ENCODE results near the gene LANCL2. TPM values are rescaled to one million over a fixed set of nuclear protein-coding genes. Genes with fewer than 3 reads are reported as not detected.

Gene LANCL2
- total RNA-seq, 4 donors from 2014 or later, result 14.5 to 32.5 (median 24.3) TPM

DNA sequence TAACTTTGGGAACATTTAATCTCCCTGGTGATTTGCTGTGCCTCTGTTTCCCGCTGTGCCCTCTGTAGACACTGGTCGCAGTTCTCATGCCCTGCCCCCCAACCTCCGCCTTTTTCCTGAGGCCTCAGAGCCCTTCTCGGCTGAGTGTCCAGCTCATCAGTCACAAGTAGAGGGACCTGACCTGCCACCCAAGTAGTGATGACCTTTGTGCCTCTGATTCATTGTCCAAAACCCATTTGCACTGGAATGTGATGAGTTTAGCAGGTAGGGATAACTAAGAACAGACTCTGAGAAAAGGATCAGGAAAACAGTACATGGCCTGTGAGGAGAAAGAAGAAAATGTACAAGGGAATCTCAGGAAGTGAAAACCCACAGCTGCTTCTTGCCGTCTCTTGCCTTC, 58.8 kb downstream of the LANCL2 start:
- intact Hi-C loops (cut with DNase I), result no loop called here
- Histone ChIP-seq H3K4me1 (peaks cover 6 to 11% of the 10 kb centered on the region in 2 donors), H3K27ac (no peak overlapping the region), H3K36me3 (no peaks in the 10 kb centered on the region), H3K4me3 (replicated peaks in 1 of 3) (no peak overlapping the region), H3K27me3 (no peaks in the 10 kb centered on the region), H3K9me3 (no peaks in the 10 kb centered on the region)
- DNase-seq, result no peak
- WGBS, 2 donors, result 92 to 94% methylated on average over 5 of the region's 5 CpGs
- TF ChIP-seq POLR2A (IDR thresholded peaks at IDR 0.05), result no peak
- TF ChIP-seq, protein P1, sequence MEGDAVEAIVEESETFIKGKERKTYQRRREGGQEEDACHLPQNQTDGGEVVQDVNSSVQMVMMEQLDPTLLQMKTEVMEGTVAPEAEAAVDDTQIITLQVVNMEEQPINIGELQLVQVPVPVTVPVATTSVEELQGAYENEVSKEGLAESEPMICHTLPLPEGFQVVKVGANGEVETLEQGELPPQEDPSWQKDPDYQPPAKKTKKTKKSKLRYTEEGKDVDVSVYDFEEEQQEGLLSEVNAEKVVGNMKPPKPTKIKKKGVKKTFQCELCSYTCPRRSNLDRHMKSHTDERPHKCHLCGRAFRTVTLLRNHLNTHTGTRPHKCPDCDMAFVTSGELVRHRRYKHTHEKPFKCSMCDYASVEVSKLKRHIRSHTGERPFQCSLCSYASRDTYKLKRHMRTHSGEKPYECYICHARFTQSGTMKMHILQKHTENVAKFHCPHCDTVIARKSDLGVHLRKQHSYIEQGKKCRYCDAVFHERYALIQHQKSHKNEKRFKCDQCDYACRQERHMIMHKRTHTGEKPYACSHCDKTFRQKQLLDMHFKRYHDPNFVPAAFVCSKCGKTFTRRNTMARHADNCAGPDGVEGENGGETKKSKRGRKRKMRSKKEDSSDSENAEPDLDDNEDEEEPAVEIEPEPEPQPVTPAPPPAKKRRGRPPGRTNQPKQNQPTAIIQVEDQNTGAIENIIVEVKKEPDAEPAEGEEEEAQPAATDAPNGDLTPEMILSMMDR (IDR thresholded peaks at IDR 0.05), result no peak

DNA sequence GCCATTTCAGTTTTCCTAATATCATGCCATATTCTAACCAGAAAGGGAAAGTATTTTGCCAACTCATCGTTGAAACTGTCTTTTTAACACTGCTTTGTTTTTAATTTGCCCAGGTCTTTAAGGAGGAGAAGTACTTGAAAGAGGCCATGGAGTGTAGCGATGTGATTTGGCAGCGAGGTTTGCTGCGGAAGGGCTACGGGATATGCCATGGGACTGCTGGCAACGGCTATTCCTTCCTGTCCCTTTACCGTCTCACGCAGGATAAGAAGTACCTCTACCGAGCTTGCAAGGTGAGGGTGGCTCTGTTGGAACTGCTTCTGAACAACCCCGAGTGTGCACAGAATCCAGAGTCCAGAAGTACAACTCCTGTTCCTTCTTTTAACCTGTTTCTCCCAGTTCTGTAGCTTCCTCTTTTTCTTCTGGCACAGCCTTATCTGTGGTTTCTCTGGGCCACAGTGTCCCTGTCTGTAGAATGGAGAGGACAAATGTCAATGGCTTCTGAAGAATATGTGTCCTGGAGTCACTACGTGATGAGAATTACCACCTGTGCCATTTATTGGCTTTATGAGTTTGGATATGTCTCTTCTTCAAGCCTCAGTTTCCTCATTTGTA, 60.1 kb downstream of the LANCL2 start:
- TF ChIP-seq, protein P1 (IDR thresholded peaks at IDR 0.05), result no peak
- no peak for TF ChIP-seq POLR2A (IDR thresholded peaks at IDR 0.05)
- DNase-seq, result peak; percentile 57 to 71
- Histone ChIP-seq H3K36me3 (no peaks in the 10 kb centered on the region), H3K27me3 (no peaks in the 10 kb centered on the region), H3K4me1 (peaks cover 6 to 11% of the 10 kb centered on the region in 2 donors), H3K4me3 (replicated peaks in 1 of 3) (no peak overlapping the region), H3K27ac (peak overlapping the region in 1 of 3 donors; percentile 27), H3K9me3 (no peaks in the 10 kb centered on the region)
- 25 to 39% methylated on average over 11 of the region's 11 CpGs for WGBS, 2 donors
- intact Hi-C loops (cut with DNase I), result no loop called here

DNA sequence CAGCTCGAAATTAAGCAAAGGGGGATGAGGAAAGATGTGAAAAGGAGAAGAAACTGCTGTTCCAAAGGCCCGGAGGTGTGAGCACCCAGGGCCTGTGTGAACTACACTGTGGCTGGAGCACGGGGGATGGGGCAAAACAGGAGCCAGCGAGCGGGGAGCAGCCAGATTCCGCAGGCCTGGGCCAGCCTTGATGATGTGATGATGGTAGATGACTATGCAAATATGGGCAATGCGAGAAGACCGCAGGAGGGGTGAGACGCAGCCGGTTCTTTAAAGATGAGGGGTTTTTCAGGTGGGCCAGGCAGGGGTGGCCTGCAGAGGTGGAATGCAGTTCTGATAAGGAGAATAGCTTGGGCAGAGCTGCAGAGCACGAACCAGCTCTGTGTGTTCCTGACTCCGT, 61.5 kb downstream of the LANCL2 start:
- Histone ChIP-seq H3K4me3 (replicated peaks in 1 of 3) (no peak overlapping the region), H3K27ac (no peak overlapping the region), H3K27me3 (no peaks in the 10 kb centered on the region), H3K36me3 (peaks cover 0 to under 1% of the 10 kb centered on the region in 2 donors), H3K9me3 (no peaks in the 10 kb centered on the region), H3K4me1 (peaks cover 6 to 11% of the 10 kb centered on the region in 2 donors)
- no peak for DNase-seq
- 87 to 89% methylated on average over 12 of the region's 12 CpGs for WGBS, 2 donors
- intact Hi-C loops (cut with DNase I), result no loop called here
- TF ChIP-seq, protein P1 (IDR thresholded peaks at IDR 0.05), result no peak
- no peak for TF ChIP-seq POLR2A (IDR thresholded peaks at IDR 0.05)

DNA sequence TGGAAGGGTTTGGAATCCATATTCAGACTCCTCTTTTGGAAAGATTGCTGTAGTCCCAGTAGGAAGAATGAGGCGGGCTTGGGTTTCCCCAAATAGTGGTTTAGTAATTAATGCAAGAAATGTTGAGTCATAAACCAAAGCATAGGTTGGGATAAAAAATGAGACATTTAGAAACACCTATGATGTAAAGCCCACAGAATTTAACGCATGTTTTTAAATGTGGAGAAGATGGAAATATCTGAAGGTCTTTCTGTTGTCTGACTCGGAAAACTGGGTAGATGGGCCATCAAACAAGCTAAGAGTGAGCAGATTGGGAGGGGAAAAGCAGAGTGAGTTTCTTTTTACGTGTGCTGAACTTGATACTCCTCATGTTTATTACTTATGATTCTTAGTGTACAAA, 62.2 kb downstream of the LANCL2 start:
- peaks cover 6 to 11% of the 10 kb centered on the region in 2 donors for H3K4me1 ChIP-seq
- WGBS, 2 donors, result 68 to 71% methylated on average over 4 of the region's 4 CpGs
- no peak overlapping the region for H3K4me3 ChIP-seq (replicated peaks in 1 of 3)
- H3K27me3 ChIP-seq, result no peaks in the 10 kb centered on the region
- intact Hi-C loops (cut with DNase I), result no loop called here
- H3K36me3 ChIP-seq, result peaks cover 0 to 3% of the 10 kb centered on the region in 2 donors
- H3K27ac ChIP-seq, result no peak overlapping the region
- no peak for TF ChIP-seq POLR2A (IDR thresholded peaks at IDR 0.05)
- TF ChIP-seq, protein P1 (IDR thresholded peaks at IDR 0.05), result no peak
- no peak for DNase-seq
- no peaks in the 10 kb centered on the region for H3K9me3 ChIP-seq

DNA sequence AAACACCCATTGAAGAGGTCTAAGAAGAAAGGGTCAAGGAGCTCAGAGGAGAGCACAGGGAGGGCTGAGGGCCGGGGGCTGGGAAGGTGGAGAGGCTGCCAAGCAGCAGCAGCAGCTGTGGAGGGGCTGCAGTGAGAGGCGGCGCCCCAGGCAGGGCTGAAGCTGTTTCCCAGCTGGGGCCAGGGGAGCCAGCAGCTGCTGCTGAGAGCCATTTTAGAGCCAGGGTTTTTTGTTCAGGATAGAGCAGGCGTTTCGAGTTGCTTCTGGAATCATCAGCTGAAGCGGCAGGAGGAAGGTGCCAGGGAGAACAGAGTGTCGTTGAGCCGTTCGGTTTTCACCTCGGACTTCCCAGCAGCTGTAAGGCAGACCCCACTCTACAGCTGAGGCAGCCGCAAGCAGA, 62.7 kb downstream of the LANCL2 start:
- no peak overlapping the region for H3K4me3 ChIP-seq (replicated peaks in 1 of 3)
- intact Hi-C loops (cut with DNase I), result no loop called here
- peaks cover 0 to 3% of the 10 kb centered on the region in 2 donors for H3K36me3 ChIP-seq
- H3K4me1 ChIP-seq, result peaks cover 6 to 11% of the 10 kb centered on the region in 2 donors
- no peak overlapping the region for H3K27ac ChIP-seq
- no peaks in the 10 kb centered on the region for H3K27me3 ChIP-seq
- 82 to 86% methylated on average over 10 to 11 of the region's 11 CpGs for WGBS, 2 donors
- TF ChIP-seq, protein P1 (IDR thresholded peaks at IDR 0.05), result no peak
- TF ChIP-seq POLR2A (IDR thresholded peaks at IDR 0.05), result no peak
- DNase-seq, result no peak
- H3K9me3 ChIP-seq, result no peaks in the 10 kb centered on the region
